K562 (cell line): ENCODE measurements around the gene GPR37L1. TPM values are rescaled to one million over a fixed set of nuclear protein-coding genes. Genes with fewer than 3 reads are reported as not detected.

Experiments
- CHD1 ChIP-seq: fragments of 200-600 bp; sonication (generic); IDR thresholded peaks from one replicate; pipeline ENCODE4 v1.6.1; 2012; ENCODE audit warnings: mild to moderate bottlenecking, moderate library complexity, low read length, inconsistent platforms
- DDX20 ChIP-seq: fragments of 450-650 bp; IDR thresholded peaks from 2 replicates; pipeline ENCODE4 v1.6.1; 2016; ENCODE audit warnings: missing genetic modification characterization, low read depth, mild to moderate bottlenecking, missing compliant biosample characterization, moderate library complexity
- HDAC6 ChIP-seq: IDR thresholded peaks from 2 replicates; pipeline ENCODE4 v1.6.1; 2012; ENCODE audit warnings: low read depth, mild to moderate bottlenecking, control low read depth, inconsistent platforms, low read length, moderate library complexity
- KDM4B ChIP-seq, 2 experiments: fragments of 450-650 bp in 1 of 2; sonication (generic) in 1 of 2; IDR thresholded peaks; 2 replicates each; pipeline ENCODE4 v1.6.1; 2016 to 2017; ENCODE audit warnings: borderline replicate concordance in 2 of 2, antibody characterized with exemption in 1 of 2, low read depth in 1 of 2, mild to moderate bottlenecking in 1 of 2
- MEF2A ChIP-seq: IDR thresholded peaks from 2 replicates; pipeline ENCODE4 v1.6.1; 2011; ENCODE audit warnings: low read depth, mild to moderate bottlenecking, low read length, moderate library complexity; ENCODE audit not compliant: control insufficient read depth
- MXD1 ChIP-seq: fragments of 250-450 bp; sonication (Bioruptor Pico); IDR thresholded peaks from 2 replicates; pipeline ENCODE4 v1.8.0; 2021; ENCODE audit warnings: borderline replicate concordance, mild to moderate bottlenecking, moderate library complexity; ENCODE audit not compliant: poor library complexity, severe bottlenecking
- NFIC ChIP-seq: fragments of 450-650 bp; IDR thresholded peaks from 2 replicates; pipeline ENCODE4 v1.6.1; 2017; ENCODE audit warnings: mild to moderate bottlenecking, inconsistent platforms
- NUFIP1 ChIP-seq: fragments of 450-650 bp; IDR thresholded peaks from 2 replicates; pipeline ENCODE4 v1.6.1; 2018; ENCODE audit not compliant: partially characterized antibody
- PTRF ChIP-seq: fragments of 450-650 bp; IDR thresholded peaks from 2 replicates; pipeline ENCODE4 v1.6.1; 2016; ENCODE audit warnings: mild to moderate bottlenecking, missing genetic modification characterization, missing compliant biosample characterization
- RREB1 ChIP-seq: fragments of 250-450 bp; sonication (Bioruptor Pico); IDR thresholded peaks from 2 replicates; pipeline ENCODE4 v1.4.0; 2020
- SAFB ChIP-seq: fragments of 200-400 bp; formaldehyde crosslinking; IDR thresholded peaks from 2 replicates; pipeline ENCODE4 v1.6.1; 2017; ENCODE audit warnings: low read depth, low read length, borderline replicate concordance
- ZBTB11 ChIP-seq, 3 experiments: fragments of 200-800 bp in 1 of 3; fragments of 250-450 bp in 1 of 3; fragments of 450-650 bp in 1 of 3; sonication (Bioruptor Pico) in 1 of 3; sonication (Bioruptor generic) in 1 of 3; formaldehyde crosslinking in 1 of 3; IDR thresholded peaks; 2 replicates each; pipeline versions ENCODE4 v1.6.1 to v1.8.0; 2016 to 2022; ENCODE audit warnings: mild to moderate bottlenecking in 2 of 3, missing genetic modification characterization in 2 of 3, missing compliant biosample characterization in 1 of 3, moderate library complexity in 1 of 3
- ZBTB17 ChIP-seq: fragments of 450-650 bp; formaldehyde crosslinking; IDR thresholded peaks from 2 replicates; pipeline ENCODE4 v1.4.0; 2020; ENCODE audit warnings: mild to moderate bottlenecking
- ZNF184 ChIP-seq: sonication (generic); formaldehyde crosslinking; IDR thresholded peaks from 2 replicates; pipeline ENCODE4 v1.5.0; 2020; ENCODE audit warnings: missing genetic modification reagents
- ZNF75A ChIP-seq: fragments of 450-650 bp; formaldehyde crosslinking; IDR thresholded peaks from 2 replicates; pipeline ENCODE4 v1.4.0; 2020; ENCODE audit warnings: mild to moderate bottlenecking
- polyA plus RNA-seq, 8 experiments: library from polyadenylated mRNA; depleted of rRNA in 4 of 8; stranded (reverse) in 5 of 8; unstranded in 3 of 8; fragments of >200 nt; fragmentation: Nextera tagmentation in 2 of 8; fragmentation: Illumina TruSeq in 1 of 8; extraction: Ambion mirVana in 2 of 8; extraction: Trizol in 1 of 8; gene quantifications; 2 replicates each; pipeline versions ENCODE4 v1.2.1 to v1.2.3, GENCODE V29; 2011 to 2014; ENCODE audit warnings: inconsistent platforms in 1 of 8, missing spikeins in 1 of 8
- total RNA-seq, 7 experiments: library from RNA; depleted of rRNA in 6 of 7; stranded (reverse); fragments of >200 nt in 6 of 7; fragmentation: Illumina TruSeq in 2 of 7; extraction: Trizol in 2 of 7; gene quantifications; 2 replicates each; pipeline versions ENCODE4 v1.2.1 to v1.2.3, GENCODE V29; 2011 to 2021; ENCODE audit warnings: low replicate concordance in 1 of 7

The GPR37L1 gene
- total and polyA plus RNA-seq, 9 of the 15 experiments (the other 6 are each of a cell fraction or from before 2014, with no cell fraction given): not detected

GRCh38 chr1:202106340-202107254 lies 16.1 kb upstream of the GPR37L1 start (continued):
- no peak for TF ChIP-seq MXD1
- no peak for TF ChIP-seq NUFIP1
- no peak for TF ChIP-seq ZNF75A (CRISPR knock-in tag)
- TF ChIP-seq DDX20 (tag): no peak
- no peak for TF ChIP-seq PTRF
- 0 out of 4 replicates have a peak, but pooled peaks of 1 of the 2 experiments have one; percentile 53 for TF ChIP-seq KDM4B (IDR thresholded peaks at IDR 0.05; ENCODE audit: borderline replicate concordance in 2 of 2, low read depth in 1 of 2)
- TF ChIP-seq SAFB: no peak
- peak in 1 of 3 experiments; percentile 44; a peak in 1 of 6 replicates for TF ChIP-seq ZBTB11 (CRISPR knock-in tag; IDR thresholded peaks at IDR 0.05)
- 0 out of 2 replicates have a peak, but pooled peaks have one; percentile 33 for TF ChIP-seq NFIC
- TF ChIP-seq HDAC6: no peak
- peak; percentile 31; the same call in 1 of the 2 replicates for TF ChIP-seq ZBTB17 (CRISPR knock-in tag)
- TF ChIP-seq CHD1: no peak
- no peak for TF ChIP-seq MEF2A
- no peak for TF ChIP-seq RREB1 (CRISPR knock-in tag)
- no peak for TF ChIP-seq ZNF184 (CRISPR knock-in tag)
